IMR-90 (cell line): ENCODE results near the gene PALMD. TPM values are rescaled to one million over a fixed set of nuclear protein-coding genes. Genes with fewer than 3 reads are reported as not detected.

ENCODE experiments used
- ATAC-seq: fragments of 200-7000 bp; cut with Tn5 transposase; 2 replicates; pipeline ENCODE4 v1.9.1; 2020; ENCODE audit warnings: low read depth, mild to moderate bottlenecking, moderate library complexity
- BruUV-seq: library from RNA; stranded (reverse); fragments of 400-500 nt; replicated peaks from 2 replicates; lab custom pipeline; 2021; lab: Mats Ljungman, UMichigan
- CTCF ChIA-PET: fragments of 300-600 bp; formaldehyde crosslinking; extraction: SDS; loops from one replicate; lab custom pipeline; 2021; ENCODE audit warnings: antibody characterized with exemption; lab: Yijun Ruan, JAX
- POLR2A ChIA-PET: fragments of 300-600 bp; sonication (Branson Sonifier 250); formaldehyde crosslinking; loops from one replicate; lab custom pipeline; 2022; ENCODE audit warnings: antibody characterized with exemption; ENCODE audit not compliant: unreplicated experiment; lab: Charles Lee
- DNase-seq: peaks from one replicate; pipeline ENCODE4 v3.0.0; 2013
- H2AFZ ChIP-seq: replicated peaks from 2 replicates; pipeline ENCODE3; 2013; ENCODE audit warnings: low read length, mild to moderate bottlenecking; ENCODE audit not compliant: poor library complexity
- H2AK5ac ChIP-seq: 2 replicates; pipeline ENCODE4 v1.6.1; 2013; ENCODE audit warnings: low read depth, low read length, inconsistent platforms
- H2AK9ac ChIP-seq: replicated peaks from 2 replicates; pipeline ENCODE3; 2013; ENCODE audit warnings: mild to moderate bottlenecking, low read depth, low read length, moderate library complexity; ENCODE audit not compliant: poor library complexity
- H2BK120ac ChIP-seq: 2 replicates; pipeline ENCODE4 v1.6.1; 2013; ENCODE audit warnings: low read depth, low read length, inconsistent platforms
- H2BK15ac ChIP-seq: 3 replicates; pipeline ENCODE4 v1.6.1; 2013; ENCODE audit warnings: low read depth, low read length, inconsistent platforms
- H2BK20ac ChIP-seq: 2 replicates; pipeline ENCODE4 v1.6.1; 2013; ENCODE audit warnings: low read depth, mild to moderate bottlenecking, inconsistent platforms, low read length, moderate library complexity
- H2BK5ac ChIP-seq: 2 replicates; pipeline ENCODE4 v1.6.1; 2013; ENCODE audit warnings: mild to moderate bottlenecking, low read depth, low read length, inconsistent platforms; ENCODE audit not compliant: poor library complexity, severe bottlenecking
- H3K14ac ChIP-seq: replicated peaks from 2 replicates; pipeline ENCODE4 v1.6.1; 2013; ENCODE audit warnings: low read depth, low read length, inconsistent platforms
- H3K18ac ChIP-seq: 2 replicates; pipeline ENCODE4 v1.6.1; 2013; ENCODE audit warnings: low read depth, low read length, control low read depth
- H3K23ac ChIP-seq: 2 replicates; pipeline ENCODE4 v1.6.1; 2013; ENCODE audit warnings: low read depth, low read length, inconsistent platforms
- H3K27ac ChIP-seq: 2 replicates; pipeline ENCODE4 v1.5.1; 2013; ENCODE audit warnings: mild to moderate bottlenecking, control low read depth, low read length; ENCODE audit not compliant: insufficient read depth
- H3K27me3 ChIP-seq: 2 replicates; pipeline ENCODE4 v1.6.1; 2013; ENCODE audit warnings: low read length; ENCODE audit not compliant: control insufficient read depth, insufficient read depth
- H3K36me3 ChIP-seq: 2 replicates; pipeline ENCODE4 v1.6.1; 2013; ENCODE audit warnings: low read length, mixed read lengths; ENCODE audit not compliant: control insufficient read depth, insufficient read depth
- H3K4ac ChIP-seq: 2 replicates; pipeline ENCODE4 v1.6.1; 2013; ENCODE audit warnings: low read depth, low read length, inconsistent platforms
- H3K4me1 ChIP-seq: 2 replicates; pipeline ENCODE4 v1.6.1; 2013; ENCODE audit warnings: low read length, mixed read lengths; ENCODE audit not compliant: control insufficient read depth, insufficient read depth
- H3K4me2 ChIP-seq: 2 replicates; pipeline ENCODE4 v1.6.1; 2013; ENCODE audit warnings: low read depth, mild to moderate bottlenecking, control low read depth, low read length, moderate library complexity
- H3K4me3 ChIP-seq: 2 replicates; pipeline ENCODE4 v1.5.1; 2013; ENCODE audit warnings: low read depth, mild to moderate bottlenecking, control low read depth, low read length, moderate library complexity; ENCODE audit not compliant: insufficient read depth
- H3K56ac ChIP-seq: 2 replicates; pipeline ENCODE4 v1.6.1; 2013; ENCODE audit warnings: low read length, inconsistent platforms; ENCODE audit not compliant: insufficient read depth; ENCODE audit errors: extremely low read depth
- H3K79me1 ChIP-seq, 2 experiments: 2 replicates each; pipeline ENCODE4 v1.6.1; 2013; ENCODE audit warnings: low read length in 2 of 2, inconsistent platforms in 1 of 2, low read depth in 1 of 2
- H3K9ac ChIP-seq: 2 replicates; pipeline ENCODE4 v1.6.1; 2013; ENCODE audit warnings: low read depth, low read length, control low read depth
- H3K9me1 ChIP-seq: 2 replicates; pipeline ENCODE4 v1.6.1; 2013; ENCODE audit warnings: low read length, inconsistent platforms; ENCODE audit not compliant: insufficient read depth
- H3K9me3 ChIP-seq: 2 replicates; pipeline ENCODE4 v1.6.1; 2013; ENCODE audit warnings: low read length; ENCODE audit not compliant: control insufficient read depth, insufficient read depth
- H4K20me1 ChIP-seq: 2 replicates; pipeline ENCODE4 v1.6.1; 2013; ENCODE audit warnings: low read length, inconsistent platforms; ENCODE audit not compliant: insufficient read depth
- H4K5ac ChIP-seq: 2 replicates; pipeline ENCODE4 v1.6.1; 2013; ENCODE audit warnings: mild to moderate bottlenecking, low read depth, low read length, control low read depth
- H4K8ac ChIP-seq, 2 experiments: 2 replicates each; pipeline ENCODE4 v1.6.1; 2013; ENCODE audit warnings: low read depth in 2 of 2, low read length in 2 of 2, control low read depth in 1 of 2, inconsistent platforms in 1 of 2
- H4K91ac ChIP-seq: 2 replicates; pipeline ENCODE4 v1.6.1; 2013; ENCODE audit warnings: low read depth, low read length, inconsistent platforms; ENCODE audit not compliant: insufficient read depth
- BHLHE40 ChIP-seq: fragments of 150-350 bp; IDR thresholded peaks from 2 replicates; pipeline ENCODE4 v1.6.1; 2016; ENCODE audit warnings: mild to moderate bottlenecking, low read depth, low read length
- CEBPB ChIP-seq: IDR thresholded peaks from 2 replicates; pipeline ENCODE4 v1.6.1; 2012; ENCODE audit warnings: low read depth, low read length, improper control_type of control experiment
- FOS ChIP-seq: fragments of 150-350 bp; IDR thresholded peaks from 2 replicates; pipeline ENCODE4 v1.6.1; 2016; ENCODE audit warnings: low read depth, low read length
- MXI1 ChIP-seq: IDR thresholded peaks from 2 replicates; pipeline ENCODE4 v1.6.1; 2012; ENCODE audit warnings: low read depth, mild to moderate bottlenecking, low read length, moderate library complexity, borderline replicate concordance
- NFE2L2 ChIP-seq: fragments of 150-350 bp; IDR thresholded peaks from 2 replicates; pipeline ENCODE4 v1.6.1; 2016; ENCODE audit warnings: low read depth, mild to moderate bottlenecking, low read length
- POLR2A ChIP-seq: IDR thresholded peaks from 2 replicates; pipeline ENCODE4 v1.6.1; 2012; ENCODE audit warnings: mild to moderate bottlenecking, low read depth, low read length
- RAD21 ChIP-seq: IDR thresholded peaks from 2 replicates; pipeline ENCODE4 v1.6.1; 2012; ENCODE audit warnings: low read length, improper control_type of control experiment
- dilution Hi-C: fragments of 300-500 bp; cut with HindIII; formaldehyde crosslinking; loops from one replicate; pipeline ENCODE4 v1.14.3; 2018; ENCODE audit warnings: low sequenced_read_pairs; ENCODE audit not compliant: unreplicated experiment
- in situ Hi-C: fragments of 300-500 bp; cut with MboI; formaldehyde crosslinking; loops from 3 replicates; pipeline ENCODE4 v1.14.3; 2019; ENCODE audit warnings: low sequenced_read_pairs, inconsistent platforms, mixed read lengths
- intact Hi-C: fragments of 100-400 bp; cut with micrococcal nuclease; formaldehyde crosslinking; loops from 2 replicates; pipeline ENCODE4 v1.10.0; 2022
- polyA plus RNA-seq, 3 experiments: library from polyadenylated mRNA; depleted of rRNA; stranded (reverse); fragments of >200 nt; gene quantifications; 2 replicates each; pipeline ENCODE4 v1.2.3, GENCODE V29; 2012; ENCODE audit warnings: low replicate concordance in 1 of 3
- total RNA-seq: library from RNA; depleted of rRNA; stranded (reverse); fragments of >200 nt; gene quantifications from 2 replicates; pipeline ENCODE4 v1.2.3, GENCODE V29; 2012
- TF ChIP-seq, protein P1 (sequence below): fragments of 150-350 bp; IDR thresholded peaks from 2 replicates; pipeline ENCODE4 v1.6.1; 2017; ENCODE audit warnings: mild to moderate bottlenecking, antibody characterized with exemption, low read length, low read depth

The PALMD gene
- total and polyA plus RNA-seq, 2 of the 4 experiments (the other 2 are of a cell fraction), result 0.51 to 0.72 TPM

- in situ Hi-C loops (no loop called here), intact Hi-C loops (no loop called here), dilution Hi-C loops (no loop called here)
- Histone ChIP-seq H3K4me3 (no peak overlapping the region), H3K18ac (no peak overlapping the region), H4K20me1 (no peaks in the 10 kb centered on the region), H3K27ac (no peak overlapping the region), H3K36me3 (no peaks in the 10 kb centered on the region), H3K27me3 (no peaks in the 10 kb centered on the region), H2BK120ac (no peak overlapping the region), H2BK5ac (no peak overlapping the region), H3K14ac (no peak overlapping the region), H3K4ac (no peak overlapping the region), H2AFZ (no peak overlapping the region), H2BK20ac (no peak overlapping the region), H2AK9ac (no peak overlapping the region), H3K9me1 (no peaks in the 10 kb centered on the region; the same call in 1 of the 2 replicates), H3K4me1 (peaks cover 14% of the 10 kb centered on the region), H2AK5ac (no peak overlapping the region), H4K5ac (no peak overlapping the region), H3K79me1 (no peaks in the 10 kb centered on the region), H3K4me2 (no peak overlapping the region), H2BK15ac (no peak overlapping the region), H3K56ac (no peak overlapping the region), H3K9me3 (no peaks in the 10 kb centered on the region), H3K23ac (no peak overlapping the region), H4K8ac (no peak overlapping the region), H3K9ac (no peak overlapping the region), H4K91ac (no peak overlapping the region)
- ChIA-PET CTCF (no interaction called here), POLR2A (no interaction called here)
- no peak for DNase-seq
- no peak for ATAC-seq
- TF ChIP-seq BHLHE40 (no peak), RAD21 (no peak), MXI1 (no peak), POLR2A (no peak), FOS (no peak), CEBPB (no peak), NFE2L2 (no peak)
- TF ChIP-seq, protein P1, sequence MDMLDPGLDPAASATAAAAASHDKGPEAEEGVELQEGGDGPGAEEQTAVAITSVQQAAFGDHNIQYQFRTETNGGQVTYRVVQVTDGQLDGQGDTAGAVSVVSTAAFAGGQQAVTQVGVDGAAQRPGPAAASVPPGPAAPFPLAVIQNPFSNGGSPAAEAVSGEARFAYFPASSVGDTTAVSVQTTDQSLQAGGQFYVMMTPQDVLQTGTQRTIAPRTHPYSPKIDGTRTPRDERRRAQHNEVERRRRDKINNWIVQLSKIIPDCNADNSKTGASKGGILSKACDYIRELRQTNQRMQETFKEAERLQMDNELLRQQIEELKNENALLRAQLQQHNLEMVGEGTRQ, result no peak
- no TSS peak for BruUV-seq
These were observed 31.0 kb downstream of the PALMD start for GRCh38 chr1:99676876-99677275.
